ENCODE results near the gene AKAP5. TPM values are rescaled to one million over a fixed set of nuclear protein-coding genes. Genes with fewer than 3 reads are reported as not detected.

AKAP5 gene
- total and polyA plus RNA-seq, 8 donors = 1.7 to 3.6 (median 2.8) TPM

DNA sequence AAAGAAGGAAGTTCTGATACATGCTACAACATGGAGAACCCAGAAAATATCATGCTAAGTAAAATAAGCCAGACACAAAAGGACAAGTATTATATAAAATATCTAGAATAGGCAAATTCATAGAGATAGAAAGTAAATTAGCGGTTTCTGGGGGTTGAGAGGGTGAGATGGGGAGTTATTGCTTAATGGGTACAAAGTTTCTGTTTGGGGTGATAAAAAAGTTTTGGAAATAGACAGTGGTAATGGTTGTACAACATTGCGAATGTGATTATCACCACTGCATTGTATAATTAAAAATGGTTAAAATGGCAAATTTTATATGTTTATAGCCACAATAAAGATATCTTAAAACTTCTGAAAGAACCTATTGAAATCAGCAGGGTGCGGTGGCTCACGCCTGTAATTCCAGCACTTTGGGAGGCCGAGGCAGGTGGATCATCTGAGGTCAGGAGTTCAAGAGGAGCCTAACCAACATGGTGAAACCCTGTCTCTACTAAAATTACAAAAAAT, 23.3 kb downstream of the AKAP5 start:
- Histone ChIP-seq H3K4me3 (no peak overlapping the region), H3K27ac (no peak overlapping the region), H3K9me3 (no peaks in the 10 kb centered on the region), H3K36me3 (peaks cover 0 to 36% of the 10 kb centered on the region in 2 donors), H3K4me1 (no peaks in the 10 kb centered on the region), H3K27me3 (no peaks in the 10 kb centered on the region)
- DNase-seq = no peak
- TF ChIP-seq, protein P1, sequence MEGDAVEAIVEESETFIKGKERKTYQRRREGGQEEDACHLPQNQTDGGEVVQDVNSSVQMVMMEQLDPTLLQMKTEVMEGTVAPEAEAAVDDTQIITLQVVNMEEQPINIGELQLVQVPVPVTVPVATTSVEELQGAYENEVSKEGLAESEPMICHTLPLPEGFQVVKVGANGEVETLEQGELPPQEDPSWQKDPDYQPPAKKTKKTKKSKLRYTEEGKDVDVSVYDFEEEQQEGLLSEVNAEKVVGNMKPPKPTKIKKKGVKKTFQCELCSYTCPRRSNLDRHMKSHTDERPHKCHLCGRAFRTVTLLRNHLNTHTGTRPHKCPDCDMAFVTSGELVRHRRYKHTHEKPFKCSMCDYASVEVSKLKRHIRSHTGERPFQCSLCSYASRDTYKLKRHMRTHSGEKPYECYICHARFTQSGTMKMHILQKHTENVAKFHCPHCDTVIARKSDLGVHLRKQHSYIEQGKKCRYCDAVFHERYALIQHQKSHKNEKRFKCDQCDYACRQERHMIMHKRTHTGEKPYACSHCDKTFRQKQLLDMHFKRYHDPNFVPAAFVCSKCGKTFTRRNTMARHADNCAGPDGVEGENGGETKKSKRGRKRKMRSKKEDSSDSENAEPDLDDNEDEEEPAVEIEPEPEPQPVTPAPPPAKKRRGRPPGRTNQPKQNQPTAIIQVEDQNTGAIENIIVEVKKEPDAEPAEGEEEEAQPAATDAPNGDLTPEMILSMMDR (IDR thresholded peaks at IDR 0.05) = no peak
- no peak for ATAC-seq
- intact Hi-C loops (cut with DNase I) = no loop called here

DNA sequence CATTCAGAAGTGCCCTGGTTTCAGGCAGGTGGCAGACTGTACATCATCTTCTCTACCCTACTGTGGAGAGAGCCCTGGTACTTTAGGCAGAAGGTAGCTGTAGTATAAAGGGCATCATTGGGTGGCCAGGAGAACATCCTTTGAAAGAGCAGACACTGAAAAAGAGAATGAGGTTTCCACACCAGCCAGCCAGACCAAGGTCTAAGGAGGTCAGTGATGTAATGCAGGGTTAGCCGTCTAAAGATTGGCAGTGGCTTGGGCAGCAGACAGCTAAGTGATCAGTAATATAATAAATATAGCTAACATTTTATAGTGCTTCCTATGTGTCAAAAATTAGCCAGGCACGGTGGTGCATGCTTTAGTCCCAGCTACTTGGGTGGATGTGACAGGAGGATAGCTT, 26.3 kb downstream of the AKAP5 start:
- DNase-seq (no peak), ATAC-seq (no peak)
- TF ChIP-seq, protein P1 (IDR thresholded peaks at IDR 0.05) = no peak
- no peak overlapping the region for H3K27ac ChIP-seq
- peaks cover 0 to 26% of the 10 kb centered on the region in 2 donors for H3K36me3 ChIP-seq
- H3K27me3 ChIP-seq = no peaks in the 10 kb centered on the region
- no peaks in the 10 kb centered on the region for H3K4me1 ChIP-seq
- intact Hi-C loops (cut with DNase I) = no loop called here
- no peaks in the 10 kb centered on the region for H3K9me3 ChIP-seq
- no peak overlapping the region for H3K4me3 ChIP-seq

DNA sequence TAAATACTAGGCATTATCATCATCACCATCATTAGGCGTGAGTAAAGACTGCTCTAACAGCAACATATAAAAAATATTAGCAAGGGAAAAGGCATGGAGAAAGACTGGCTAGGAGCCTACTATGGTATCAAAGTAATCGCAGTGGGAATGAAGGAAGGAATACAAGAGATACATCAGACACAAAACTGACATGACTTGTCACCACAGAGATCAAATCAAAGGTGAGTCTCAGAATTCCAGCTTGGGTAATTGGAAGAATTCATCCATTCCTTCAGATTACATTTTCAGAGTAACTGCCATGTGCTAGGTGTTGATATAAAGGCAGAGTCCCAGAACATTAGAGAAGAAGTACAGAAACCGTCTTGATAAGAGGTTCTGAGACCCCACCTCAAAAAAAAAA, 28.2 kb downstream of the AKAP5 start:
- H3K27me3 ChIP-seq = no peaks in the 10 kb centered on the region
- intact Hi-C loops (cut with DNase I) = no loop called here
- no peaks in the 10 kb centered on the region for H3K9me3 ChIP-seq
- TF ChIP-seq, protein P1 (IDR thresholded peaks at IDR 0.05) = no peak
- H3K27ac ChIP-seq = no peak overlapping the region
- no peaks in the 10 kb centered on the region for H3K4me1 ChIP-seq
- DNase-seq = no peak
- no peak for ATAC-seq
- H3K4me3 ChIP-seq = no peak overlapping the region
- H3K36me3 ChIP-seq = peaks cover 0 to 16% of the 10 kb centered on the region in 2 donors

DNA sequence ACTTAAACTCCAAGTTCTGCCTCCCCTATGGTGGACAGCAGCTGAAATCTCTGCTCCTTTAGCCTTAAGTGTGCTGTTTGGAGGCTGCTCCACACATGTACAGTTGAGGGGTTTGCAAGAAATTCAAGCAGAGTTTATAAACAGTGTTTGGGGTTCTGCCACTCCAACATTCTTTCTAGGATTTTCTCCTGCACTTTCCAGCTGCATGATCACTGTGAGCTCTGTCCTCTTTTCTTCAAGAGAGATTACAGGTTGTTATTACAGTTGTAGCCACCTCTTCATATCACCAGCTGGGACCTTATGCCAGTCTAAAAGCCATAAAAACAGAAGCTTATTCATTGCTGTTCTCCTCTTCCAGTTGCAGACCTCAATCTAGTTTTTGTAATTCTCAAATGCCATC, 30.0 kb downstream of the AKAP5 start:
- DNase-seq = no peak
- intact Hi-C loops (cut with DNase I) = no loop called here
- Histone ChIP-seq H3K27me3 (no peaks in the 10 kb centered on the region), H3K9me3 (no peaks in the 10 kb centered on the region), H3K27ac (no peak overlapping the region), H3K36me3 (peaks cover 0 to 6% of the 10 kb centered on the region in 2 donors), H3K4me1 (peaks cover 0 to 11% of the 10 kb centered on the region in 2 donors), H3K4me3 (no peak overlapping the region)
- TF ChIP-seq, protein P1 (IDR thresholded peaks at IDR 0.05) = no peak
- ATAC-seq = no peak

DNA sequence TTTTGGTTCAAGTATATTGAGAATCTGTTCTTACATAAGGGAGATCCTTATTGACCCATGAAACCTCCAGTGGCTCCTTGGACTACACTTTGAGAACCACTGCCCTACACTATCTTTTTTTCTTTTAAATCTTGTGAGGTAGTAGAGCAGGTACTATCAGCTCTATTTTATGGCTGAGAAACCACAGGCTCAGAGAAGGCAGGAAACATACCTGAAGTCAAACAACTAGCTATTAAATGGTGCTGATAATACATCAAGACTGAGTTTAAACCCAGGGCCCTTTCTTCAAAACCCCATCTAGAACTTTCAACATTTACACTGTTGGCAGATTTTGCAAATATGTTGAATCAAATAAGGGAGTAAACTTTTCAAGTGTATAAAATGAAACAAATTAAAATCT, 31.5 kb downstream of the AKAP5 start:
- no peak overlapping the region for H3K27ac ChIP-seq
- ATAC-seq (no peak), DNase-seq (no peak)
- no peak overlapping the region for H3K4me3 ChIP-seq
- H3K4me1 ChIP-seq = peaks cover 8 to 26% of the 10 kb centered on the region in 2 donors
- TF ChIP-seq, protein P1 (IDR thresholded peaks at IDR 0.05) = no peak
- H3K9me3 ChIP-seq = no peaks in the 10 kb centered on the region
- H3K27me3 ChIP-seq = no peaks in the 10 kb centered on the region
- intact Hi-C loops (cut with DNase I) = no loop called here
- peaks cover 0 to 6% of the 10 kb centered on the region in 2 donors for H3K36me3 ChIP-seq
